Measurements from ENCODE around the gene GPR21. TPM values are rescaled to one million over a fixed set of nuclear protein-coding genes. Genes with fewer than 3 reads are reported as not detected.

Gene GPR21
- polyA plus RNA-seq, 1 of the 3 experiments (the other 2 are of a cell fraction): not detected

- Histone ChIP-seq H3K9me2 (no peaks in the 10 kb centered on the region), H3K4me1 (ENCODE audit: control insufficient read depth in 1 of 2, insufficient read depth in 2 of 2, low read depth in 1 of 2, low read length in 1 of 2) (peaks cover 0 to 21% of the 10 kb centered on the region in 2 experiments; a peak in 3 of 4 replicates), H3K4me3 (ENCODE audit: low read depth in 2 of 2, low read length in 1 of 2) (no peak overlapping the region), H2AFZ (ENCODE audit: low read depth) (no peak overlapping the region), H3K9me3 (no peaks in the 10 kb centered on the region), H3K79me2 (ENCODE audit: insufficient read depth) (no peaks in the 10 kb centered on the region), H3K9ac (no peak overlapping the region), H3K27ac (ENCODE audit: low read depth in 2 of 2, low read length in 1 of 2) (no peak overlapping the region), H3K36me3 (replicated peaks in 1 of 2; ENCODE audit: control insufficient read depth in 1 of 2, insufficient read depth in 2 of 2, low read length in 1 of 2) (peaks cover 12% of the 10 kb centered on the region in 2 experiments), H3K4me2 (no peak overlapping the region), H4K20me1 (ENCODE audit: insufficient read depth) (no peaks in the 10 kb centered on the region), H3K27me3 (ENCODE audit: insufficient read depth) (no peaks in the 10 kb centered on the region), H3F3A (replicated peaks; ENCODE audit: insufficient read depth) (peaks cover 11% of the 10 kb centered on the region)
- TF ChIP-seq, protein P1, sequence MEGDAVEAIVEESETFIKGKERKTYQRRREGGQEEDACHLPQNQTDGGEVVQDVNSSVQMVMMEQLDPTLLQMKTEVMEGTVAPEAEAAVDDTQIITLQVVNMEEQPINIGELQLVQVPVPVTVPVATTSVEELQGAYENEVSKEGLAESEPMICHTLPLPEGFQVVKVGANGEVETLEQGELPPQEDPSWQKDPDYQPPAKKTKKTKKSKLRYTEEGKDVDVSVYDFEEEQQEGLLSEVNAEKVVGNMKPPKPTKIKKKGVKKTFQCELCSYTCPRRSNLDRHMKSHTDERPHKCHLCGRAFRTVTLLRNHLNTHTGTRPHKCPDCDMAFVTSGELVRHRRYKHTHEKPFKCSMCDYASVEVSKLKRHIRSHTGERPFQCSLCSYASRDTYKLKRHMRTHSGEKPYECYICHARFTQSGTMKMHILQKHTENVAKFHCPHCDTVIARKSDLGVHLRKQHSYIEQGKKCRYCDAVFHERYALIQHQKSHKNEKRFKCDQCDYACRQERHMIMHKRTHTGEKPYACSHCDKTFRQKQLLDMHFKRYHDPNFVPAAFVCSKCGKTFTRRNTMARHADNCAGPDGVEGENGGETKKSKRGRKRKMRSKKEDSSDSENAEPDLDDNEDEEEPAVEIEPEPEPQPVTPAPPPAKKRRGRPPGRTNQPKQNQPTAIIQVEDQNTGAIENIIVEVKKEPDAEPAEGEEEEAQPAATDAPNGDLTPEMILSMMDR (IDR thresholded peaks at IDR 0.05): no peak
- TF ChIP-seq RFX5 (IDR thresholded peaks at IDR 0.05; ENCODE audit: low read length) (no peak), GABPA (IDR thresholded peaks at IDR 0.05; ENCODE audit: low read depth) (no peak), RAD21 (IDR thresholded peaks at IDR 0.05; ENCODE audit: low read length) (no peak), ELF1 (IDR thresholded peaks at IDR 0.05) (no peak), CHD2 (IDR thresholded peaks at IDR 0.05; ENCODE audit: low read length, partially characterized antibody) (no peak)
- no peak for DNase-seq
- WGBS (ENCODE audit: low lambda C conversion rate): 100% methylated on average over 7 of the region's 7 CpGs
- ChIA-PET CTCF (interaction anchor here (1.1 kb wide), 1 partner anchor 50 kb away, joined by 3 read pairs; no protein-coding TSS in a partner anchor), POLR2A (no interaction called here)
Measured at GRCh38 chr9:123061216-123061615, 27.7 kb downstream of the GPR21 start.

GRCh38 chr9:123062351-123063176 lies 29.1 kb downstream of the GPR21 start:
- no peak for DNase-seq
- TF ChIP-seq PBX3 (IDR thresholded peaks at IDR 0.05) (0 out of 2 replicates have a peak, but pooled peaks have one; percentile 8), EZH2phosphoT487 (IDR thresholded peaks at IDR 0.05; ENCODE audit: borderline replicate concordance, low read depth) (no peak)
- Histone ChIP-seq H3K27ac (ENCODE audit: low read depth in 2 of 2, low read length in 1 of 2) (peak overlapping the region; percentile 47 to 50; a peak in 2 of 4 replicates), H3F3A (replicated peaks; ENCODE audit: insufficient read depth) (peaks cover 13% of the 10 kb centered on the region), H3K4me1 (ENCODE audit: control insufficient read depth in 1 of 2, insufficient read depth in 2 of 2, low read depth in 1 of 2, low read length in 1 of 2) (peaks cover 0 to 26% of the 10 kb centered on the region in 2 experiments), H4K20me1 (ENCODE audit: insufficient read depth) (no peaks in the 10 kb centered on the region), H3K36me3 (replicated peaks in 1 of 2; ENCODE audit: control insufficient read depth in 1 of 2, insufficient read depth in 2 of 2, low read length in 1 of 2) (peaks cover 25 to 26% of the 10 kb centered on the region in 2 experiments), H3K9me2 (no peaks in the 10 kb centered on the region), H3K9ac (no peak overlapping the region), H3K79me2 (ENCODE audit: insufficient read depth) (no peaks in the 10 kb centered on the region), H3K9me3 (no peaks in the 10 kb centered on the region), H3K4me2 (no peak overlapping the region), H3K27me3 (ENCODE audit: insufficient read depth) (no peaks in the 10 kb centered on the region), H2AFZ (ENCODE audit: low read depth) (no peak overlapping the region), H3K4me3 (ENCODE audit: low read depth in 2 of 2, low read length in 1 of 2) (no peak overlapping the region)
- ChIA-PET POLR2A (no interaction called here), CTCF (interaction anchor here (0.9 to 1.1 kb wide), 2 partner anchors 51 to 287 kb away, joined by 3 to 5 read pairs; no protein-coding TSS in a partner anchor)
- WGBS (ENCODE audit: low lambda C conversion rate): 90% methylated on average over 7 of the region's 7 CpGs
